ENCODE measurements around the gene NPHP4.

Gene NPHP4

DNA sequence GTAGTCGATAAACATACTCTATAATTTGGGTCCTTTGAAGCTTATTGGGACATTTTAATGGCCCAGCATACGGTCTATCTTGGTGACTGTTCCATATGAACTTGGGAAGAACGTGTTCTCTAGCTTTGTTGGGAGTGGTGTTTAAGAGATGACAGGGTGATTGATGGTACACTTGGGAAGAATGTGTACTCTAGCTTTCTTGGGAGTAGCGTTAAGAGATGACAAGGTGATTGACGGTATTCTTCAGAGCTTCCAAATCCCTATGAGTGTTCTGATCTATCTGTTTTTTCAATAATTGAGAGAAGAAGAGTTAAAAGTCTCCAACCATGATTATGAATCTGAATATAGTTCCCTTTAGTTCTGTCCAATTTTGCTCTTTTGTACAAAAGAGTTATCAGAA lies 9.4 kb downstream of the NPHP4 start:
- no peak overlapping the region for H3K9ac ChIP-seq (ENCODE audit: low read length)
- no peak for DNase-seq (ENCODE audit: low read depth)
- H3K27me3 ChIP-seq (replicated peaks; ENCODE audit: control insufficient read depth, insufficient read depth, low read length): no peaks in the 10 kb centered on the region
- H3K9me3 ChIP-seq (ENCODE audit: control insufficient read depth, low read length): no peaks in the 10 kb centered on the region
- H3K36me3 ChIP-seq (ENCODE audit: control insufficient read depth, insufficient read depth, low read length, severe bottlenecking): no peaks in the 10 kb centered on the region
- no peak overlapping the region for H3K4me3 ChIP-seq (ENCODE audit: low read length)
- peaks cover 20% of the 10 kb centered on the region for H3K4me1 ChIP-seq (ENCODE audit: control insufficient read depth, insufficient read depth, low read length)

DNA sequence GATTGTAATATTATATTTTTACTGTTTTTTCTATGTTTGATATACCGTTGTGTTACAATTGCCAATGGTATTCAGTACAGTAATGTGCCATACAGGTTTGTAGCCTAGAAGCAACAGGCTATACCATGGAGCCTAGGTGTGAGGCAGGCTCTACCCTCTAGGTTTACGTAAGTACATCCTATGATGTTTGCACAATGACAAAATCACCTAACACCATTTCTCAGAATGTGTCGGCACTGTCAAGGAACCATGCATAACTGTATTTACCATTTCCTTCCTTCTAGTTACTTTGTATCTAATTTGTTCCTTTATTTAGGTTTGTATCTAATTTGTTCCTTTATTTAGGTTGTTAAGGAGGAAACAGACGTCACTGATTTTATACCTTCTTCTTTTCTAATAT lies 9.9 kb downstream of the NPHP4 start:
- no peak overlapping the region for H3K4me3 ChIP-seq (ENCODE audit: low read length)
- no peak overlapping the region for H3K9ac ChIP-seq (ENCODE audit: low read length)
- H3K4me1 ChIP-seq (ENCODE audit: control insufficient read depth, insufficient read depth, low read length): peaks cover 20% of the 10 kb centered on the region
- no peaks in the 10 kb centered on the region for H3K36me3 ChIP-seq (ENCODE audit: control insufficient read depth, insufficient read depth, low read length, severe bottlenecking)
- no peaks in the 10 kb centered on the region for H3K27me3 ChIP-seq (replicated peaks; ENCODE audit: control insufficient read depth, insufficient read depth, low read length)
- H3K9me3 ChIP-seq (ENCODE audit: control insufficient read depth, low read length): no peaks in the 10 kb centered on the region
- DNase-seq (ENCODE audit: low read depth): no peak

DNA sequence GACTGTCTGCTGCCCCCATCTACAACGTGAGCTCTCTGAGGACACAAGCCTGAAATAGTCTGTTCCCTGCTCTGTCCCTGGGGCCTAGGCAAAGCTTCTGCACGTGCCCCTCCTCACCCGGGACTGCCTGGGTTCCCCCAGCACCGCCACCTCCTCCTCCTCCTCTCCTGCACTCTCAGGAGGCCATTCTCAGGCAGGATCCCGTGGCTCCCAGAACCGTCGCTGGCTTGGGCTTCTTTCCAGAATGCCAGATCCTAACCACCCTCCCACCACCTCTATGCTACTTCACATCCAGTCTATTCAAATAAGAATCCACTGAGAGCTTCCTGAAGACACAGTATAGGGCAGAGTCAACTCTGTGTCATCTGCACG lies 11.2 kb downstream of the NPHP4 start:
- Histone ChIP-seq H3K4me1 (ENCODE audit: control insufficient read depth, insufficient read depth, low read length) (peaks cover 20% of the 10 kb centered on the region), H3K27me3 (replicated peaks; ENCODE audit: control insufficient read depth, insufficient read depth, low read length) (no peaks in the 10 kb centered on the region), H3K4me3 (ENCODE audit: low read length) (no peak overlapping the region), H3K9ac (ENCODE audit: low read length) (no peak overlapping the region), H3K9me3 (ENCODE audit: control insufficient read depth, low read length) (no peaks in the 10 kb centered on the region), H3K36me3 (ENCODE audit: control insufficient read depth, insufficient read depth, low read length, severe bottlenecking) (no peaks in the 10 kb centered on the region)
- DNase-seq (ENCODE audit: low read depth): no peak

DNA sequence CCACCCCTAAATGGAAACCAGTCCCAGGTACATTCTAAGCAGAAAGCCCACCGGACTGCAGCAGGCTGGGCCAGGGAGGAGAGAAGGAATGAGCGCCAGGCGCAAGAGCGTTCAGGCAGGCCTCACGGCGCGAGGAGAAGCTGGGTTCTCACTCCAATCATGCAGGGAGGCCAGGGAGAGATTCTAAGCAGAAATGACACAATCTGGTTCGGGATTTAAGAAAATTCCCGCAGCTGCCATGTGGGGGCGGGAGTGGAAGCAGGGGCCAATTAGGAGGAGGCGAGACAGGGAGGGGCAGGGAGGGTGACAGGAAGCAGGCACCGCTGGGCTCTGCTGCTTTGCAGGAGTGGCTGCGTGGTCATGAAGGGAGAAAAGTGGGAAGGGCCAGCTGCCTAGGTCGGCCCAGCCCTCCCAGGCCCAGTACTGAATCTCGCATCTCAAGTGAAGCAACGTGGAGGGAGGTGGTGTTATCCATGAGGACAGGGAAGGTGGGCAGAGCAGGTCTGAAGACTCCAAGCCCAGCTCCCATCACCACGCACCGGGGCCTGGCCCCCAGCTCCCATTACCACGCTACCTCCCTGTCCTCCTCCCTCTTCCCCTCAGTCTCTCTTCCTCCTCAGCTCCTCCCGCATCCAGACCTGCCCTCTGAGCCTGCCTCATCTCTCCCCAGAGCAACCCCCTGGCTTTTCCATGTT lies 11.8 kb downstream of the NPHP4 start:
- Histone ChIP-seq H3K27me3 (replicated peaks; ENCODE audit: control insufficient read depth, insufficient read depth, low read length) (no peaks in the 10 kb centered on the region), H3K9me3 (ENCODE audit: control insufficient read depth, low read length) (no peaks in the 10 kb centered on the region), H3K4me1 (ENCODE audit: control insufficient read depth, insufficient read depth, low read length) (peaks cover 20% of the 10 kb centered on the region), H3K9ac (ENCODE audit: low read length) (peak overlapping the region; percentile 54), H3K36me3 (ENCODE audit: control insufficient read depth, insufficient read depth, low read length, severe bottlenecking) (no peaks in the 10 kb centered on the region), H3K4me3 (ENCODE audit: low read length) (no peak overlapping the region)
- peak; percentile 21 for DNase-seq (ENCODE audit: low read depth)

DNA sequence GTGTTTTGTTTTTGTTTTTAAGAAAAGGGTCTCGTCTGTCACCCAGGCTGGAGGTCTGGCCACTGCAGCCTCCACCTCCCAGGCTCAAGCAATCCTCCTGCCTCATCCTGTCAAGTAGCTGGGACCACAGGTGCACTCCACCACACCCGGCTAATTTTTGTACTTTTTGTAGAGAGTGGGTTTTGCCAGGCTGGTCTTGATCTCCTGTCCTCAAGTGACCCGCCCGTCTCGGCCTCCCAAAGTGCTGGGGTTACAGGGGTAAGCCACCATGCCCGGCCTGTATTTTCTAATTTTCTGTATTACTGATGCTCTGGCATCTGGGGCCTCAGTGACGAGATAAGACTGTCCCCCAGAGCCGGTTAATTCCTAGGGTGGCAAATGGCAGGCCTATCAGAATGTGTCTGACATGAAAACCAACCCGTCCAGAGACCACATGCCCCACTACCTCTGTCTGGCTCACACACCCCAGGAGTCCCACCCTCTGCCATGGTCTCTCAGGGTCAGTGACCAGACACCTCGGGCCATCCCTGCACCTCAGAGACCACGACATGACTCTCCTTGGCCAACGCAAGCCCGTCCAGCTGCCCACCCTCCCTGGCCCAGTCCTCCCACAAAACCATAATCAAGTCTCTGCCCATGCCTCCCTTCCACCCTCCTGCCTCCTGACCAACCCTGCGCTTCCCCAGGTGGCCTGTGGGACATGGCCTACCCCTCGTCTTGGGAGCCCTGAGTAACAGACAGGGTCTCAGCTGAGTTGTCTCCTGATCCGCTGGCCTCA lies 12.5 kb downstream of the NPHP4 start:
- no peaks in the 10 kb centered on the region for H3K36me3 ChIP-seq (ENCODE audit: control insufficient read depth, insufficient read depth, low read length, severe bottlenecking)
- H3K9me3 ChIP-seq (ENCODE audit: control insufficient read depth, low read length): no peaks in the 10 kb centered on the region
- peak overlapping the region; percentile 54 for H3K9ac ChIP-seq (ENCODE audit: low read length)
- DNase-seq (ENCODE audit: low read depth): no peak
- peaks cover 20% of the 10 kb centered on the region for H3K4me1 ChIP-seq (ENCODE audit: control insufficient read depth, insufficient read depth, low read length)
- H3K4me3 ChIP-seq (ENCODE audit: low read length): no peak overlapping the region
- no peaks in the 10 kb centered on the region for H3K27me3 ChIP-seq (replicated peaks; ENCODE audit: control insufficient read depth, insufficient read depth, low read length)

GRCh38 chr1:5978452-5978851 lies 13.8 kb downstream of the NPHP4 start:
- Histone ChIP-seq H3K9me3 (ENCODE audit: control insufficient read depth, low read length) (no peaks in the 10 kb centered on the region), H3K4me1 (ENCODE audit: control insufficient read depth, insufficient read depth, low read length) (peaks cover 19% of the 10 kb centered on the region), H3K36me3 (ENCODE audit: control insufficient read depth, insufficient read depth, low read length, severe bottlenecking) (no peaks in the 10 kb centered on the region), H3K4me3 (ENCODE audit: low read length) (no peak overlapping the region), H3K27me3 (replicated peaks; ENCODE audit: control insufficient read depth, insufficient read depth, low read length) (no peaks in the 10 kb centered on the region), H3K9ac (ENCODE audit: low read length) (no peak overlapping the region)
- no peak for DNase-seq (ENCODE audit: low read depth)

- DNase-seq (ENCODE audit: low read depth): no peak
Measured at GRCh38 chr1:5977494-5978444, 14.5 kb downstream of the NPHP4 start.

GRCh38 chr1:5976726-5977493 lies 15.3 kb downstream of the NPHP4 start:
- peaks cover 10% of the 10 kb centered on the region for H3K4me1 ChIP-seq (ENCODE audit: control insufficient read depth, insufficient read depth, low read length)
- no peaks in the 10 kb centered on the region for H3K27me3 ChIP-seq (replicated peaks; ENCODE audit: control insufficient read depth, insufficient read depth, low read length)
- H3K4me3 ChIP-seq (ENCODE audit: low read length): no peak overlapping the region
- no peaks in the 10 kb centered on the region for H3K9me3 ChIP-seq (ENCODE audit: control insufficient read depth, low read length)
- no peak for DNase-seq (ENCODE audit: low read depth)
- H3K36me3 ChIP-seq (ENCODE audit: control insufficient read depth, insufficient read depth, low read length, severe bottlenecking): no peaks in the 10 kb centered on the region
- no peak overlapping the region for H3K9ac ChIP-seq (ENCODE audit: low read length)

More at GRCh38 chr1:5977494-5978444, 14.5 kb downstream of the NPHP4 start:
- no peak overlapping the region for H3K4me3 ChIP-seq (ENCODE audit: low read length)
- peaks cover 12% of the 10 kb centered on the region for H3K4me1 ChIP-seq (ENCODE audit: control insufficient read depth, insufficient read depth, low read length)
- no peaks in the 10 kb centered on the region for H3K27me3 ChIP-seq (replicated peaks; ENCODE audit: control insufficient read depth, insufficient read depth, low read length)
- no peaks in the 10 kb centered on the region for H3K9me3 ChIP-seq (ENCODE audit: control insufficient read depth, low read length)
- no peak overlapping the region for H3K9ac ChIP-seq (ENCODE audit: low read length)
- no peaks in the 10 kb centered on the region for H3K36me3 ChIP-seq (ENCODE audit: control insufficient read depth, insufficient read depth, low read length, severe bottlenecking)

DNA sequence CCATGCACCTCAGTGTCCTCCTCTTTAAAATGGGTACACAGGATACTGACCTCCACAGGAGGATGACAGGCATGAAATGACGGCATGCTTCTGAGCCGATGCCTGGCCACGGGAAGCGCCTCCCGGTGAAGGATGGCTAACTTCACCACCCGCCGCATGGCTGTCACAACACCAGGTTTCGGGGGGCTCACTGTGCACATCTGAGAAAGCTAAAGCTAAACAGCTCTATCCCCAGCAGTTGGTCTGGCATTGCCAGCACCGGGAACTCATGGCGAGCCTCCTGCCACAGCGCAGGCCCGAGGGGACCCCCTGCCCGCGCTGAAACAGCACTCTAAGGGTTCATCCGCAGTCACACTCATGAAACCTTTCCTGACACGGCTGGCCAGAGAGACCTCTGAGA lies 16.0 kb downstream of the NPHP4 start:
- H3K9me3 ChIP-seq (ENCODE audit: control insufficient read depth, low read length): no peaks in the 10 kb centered on the region
- no peak overlapping the region for H3K9ac ChIP-seq (ENCODE audit: low read length)
- no peak overlapping the region for H3K4me3 ChIP-seq (ENCODE audit: low read length)
- peaks cover 10% of the 10 kb centered on the region for H3K4me1 ChIP-seq (ENCODE audit: control insufficient read depth, insufficient read depth, low read length)
- DNase-seq (ENCODE audit: low read depth): no peak
- H3K36me3 ChIP-seq (ENCODE audit: control insufficient read depth, insufficient read depth, low read length, severe bottlenecking): no peaks in the 10 kb centered on the region
- no peaks in the 10 kb centered on the region for H3K27me3 ChIP-seq (replicated peaks; ENCODE audit: control insufficient read depth, insufficient read depth, low read length)

DNA sequence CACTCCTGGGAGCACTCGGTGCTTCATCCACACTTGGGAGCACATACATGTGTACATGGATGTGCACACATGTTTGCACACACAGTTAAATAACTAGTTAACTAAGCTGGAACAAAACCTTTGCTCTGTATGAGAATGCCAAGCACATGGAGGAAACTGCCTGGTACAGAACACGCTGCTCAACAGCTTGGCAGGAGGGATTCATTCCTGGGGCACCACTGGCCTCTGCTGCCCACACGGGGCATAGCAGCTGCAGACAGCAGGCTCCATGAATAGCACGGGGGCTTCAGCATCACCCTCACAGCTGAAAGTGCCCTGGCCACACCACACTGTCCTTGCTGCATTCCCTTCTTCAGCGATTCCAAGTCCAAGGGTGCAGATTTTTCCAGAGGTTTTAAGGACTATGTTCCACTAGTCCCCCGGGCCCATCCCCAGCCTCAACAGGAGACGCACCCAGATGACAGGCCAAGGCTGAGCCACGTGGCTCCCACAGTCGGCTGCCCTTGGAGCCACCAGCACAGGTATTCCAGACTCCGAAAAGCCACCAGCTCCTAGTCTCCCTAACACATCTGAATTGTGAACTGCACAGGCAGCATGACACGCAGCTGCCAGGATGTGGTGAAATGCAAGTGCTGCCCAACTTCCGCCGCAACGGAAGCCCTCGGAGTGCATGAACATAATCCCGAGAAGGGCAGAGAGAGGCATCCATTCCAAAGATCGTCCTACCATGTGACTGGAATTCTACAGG lies 16.9 kb downstream of the NPHP4 start:
- H3K27me3 ChIP-seq (replicated peaks; ENCODE audit: control insufficient read depth, insufficient read depth, low read length): no peaks in the 10 kb centered on the region
- no peak overlapping the region for H3K9ac ChIP-seq (ENCODE audit: low read length)
- peaks cover 5% of the 10 kb centered on the region for H3K4me1 ChIP-seq (ENCODE audit: control insufficient read depth, insufficient read depth, low read length)
- H3K9me3 ChIP-seq (ENCODE audit: control insufficient read depth, low read length): no peaks in the 10 kb centered on the region
- DNase-seq (ENCODE audit: low read depth): peak; percentile 72
- no peak overlapping the region for H3K4me3 ChIP-seq (ENCODE audit: low read length)
- no peaks in the 10 kb centered on the region for H3K36me3 ChIP-seq (ENCODE audit: control insufficient read depth, insufficient read depth, low read length, severe bottlenecking)
